ENCODE measurements around the gene OR4P4.

DNA sequence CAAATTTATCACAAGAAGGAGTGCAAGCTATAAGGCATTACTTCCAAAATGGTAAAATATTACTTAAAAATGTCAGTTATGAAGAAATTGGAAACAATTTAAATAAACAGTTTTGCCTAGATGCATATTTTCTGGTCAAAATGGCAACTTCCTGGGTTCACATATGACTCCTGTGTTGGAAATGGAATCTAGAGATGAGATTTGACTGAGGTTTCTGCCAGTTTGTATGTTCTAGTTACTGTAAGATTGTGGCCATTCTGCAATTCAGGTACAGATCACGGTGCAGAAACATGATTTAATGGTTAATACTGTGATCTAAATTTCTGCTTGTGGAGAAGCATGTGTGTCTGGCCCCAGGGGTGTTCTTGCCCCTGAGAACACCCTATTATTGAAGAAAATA is 23.7 kb downstream of the OR4P4 start:
- TF ChIP-seq POLR2A (IDR thresholded peaks at IDR 0.05) = no peak
- TF ChIP-seq, protein P1, sequence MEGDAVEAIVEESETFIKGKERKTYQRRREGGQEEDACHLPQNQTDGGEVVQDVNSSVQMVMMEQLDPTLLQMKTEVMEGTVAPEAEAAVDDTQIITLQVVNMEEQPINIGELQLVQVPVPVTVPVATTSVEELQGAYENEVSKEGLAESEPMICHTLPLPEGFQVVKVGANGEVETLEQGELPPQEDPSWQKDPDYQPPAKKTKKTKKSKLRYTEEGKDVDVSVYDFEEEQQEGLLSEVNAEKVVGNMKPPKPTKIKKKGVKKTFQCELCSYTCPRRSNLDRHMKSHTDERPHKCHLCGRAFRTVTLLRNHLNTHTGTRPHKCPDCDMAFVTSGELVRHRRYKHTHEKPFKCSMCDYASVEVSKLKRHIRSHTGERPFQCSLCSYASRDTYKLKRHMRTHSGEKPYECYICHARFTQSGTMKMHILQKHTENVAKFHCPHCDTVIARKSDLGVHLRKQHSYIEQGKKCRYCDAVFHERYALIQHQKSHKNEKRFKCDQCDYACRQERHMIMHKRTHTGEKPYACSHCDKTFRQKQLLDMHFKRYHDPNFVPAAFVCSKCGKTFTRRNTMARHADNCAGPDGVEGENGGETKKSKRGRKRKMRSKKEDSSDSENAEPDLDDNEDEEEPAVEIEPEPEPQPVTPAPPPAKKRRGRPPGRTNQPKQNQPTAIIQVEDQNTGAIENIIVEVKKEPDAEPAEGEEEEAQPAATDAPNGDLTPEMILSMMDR (IDR thresholded peaks at IDR 0.05) = no peak

Data from Peyer's patch (tissue), 4 donors.